GM13977 (cell line): Measurements from ENCODE around the gene UGGT2.

Source experiments
- DNase-seq: peaks from one replicate; pipeline ENCODE4 v3.0.0; 2012; ENCODE audit warnings: low spot score
- in situ Hi-C: fragments of 300-500 bp; cut with MboI; formaldehyde crosslinking; loops from one replicate; pipeline ENCODE4 v1.12.0; 2022; ENCODE audit warnings: low sequenced_read_pairs, low pct_unique_long_range_greater_than_20kb, mixed read lengths, inconsistent platforms; ENCODE audit not compliant: unreplicated experiment
- TF ChIP-seq, protein P1 (sequence below): IDR thresholded peaks from 2 replicates; pipeline ENCODE4 v1.5.1; 2012; ENCODE audit warnings: mild to moderate bottlenecking, control low read depth; ENCODE audit not compliant: insufficient read depth; ENCODE audit errors: extremely low read depth, missing control alignments

UGGT2 gene

DNA sequence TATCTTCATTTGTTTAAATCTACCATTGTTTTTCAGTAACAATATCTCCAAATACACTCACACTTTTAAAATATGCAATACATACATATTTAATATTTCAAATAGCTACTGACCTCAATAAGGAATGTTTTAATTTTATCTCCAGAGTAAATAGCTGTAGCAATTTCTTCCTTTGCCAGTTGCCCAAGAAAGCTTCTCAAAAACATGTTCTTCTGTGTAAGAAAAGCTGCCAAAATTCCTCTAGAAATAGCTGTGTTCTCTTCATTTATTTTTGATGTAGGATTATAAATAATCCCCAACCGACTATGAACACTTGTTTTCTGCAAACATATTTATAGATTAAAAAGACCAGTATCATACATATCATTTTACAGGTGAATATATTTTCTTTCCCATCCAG is 150.5 kb downstream of the UGGT2 start:
- in situ Hi-C loops = no loop called here
- no peak for DNase-seq
- TF ChIP-seq, protein P1, sequence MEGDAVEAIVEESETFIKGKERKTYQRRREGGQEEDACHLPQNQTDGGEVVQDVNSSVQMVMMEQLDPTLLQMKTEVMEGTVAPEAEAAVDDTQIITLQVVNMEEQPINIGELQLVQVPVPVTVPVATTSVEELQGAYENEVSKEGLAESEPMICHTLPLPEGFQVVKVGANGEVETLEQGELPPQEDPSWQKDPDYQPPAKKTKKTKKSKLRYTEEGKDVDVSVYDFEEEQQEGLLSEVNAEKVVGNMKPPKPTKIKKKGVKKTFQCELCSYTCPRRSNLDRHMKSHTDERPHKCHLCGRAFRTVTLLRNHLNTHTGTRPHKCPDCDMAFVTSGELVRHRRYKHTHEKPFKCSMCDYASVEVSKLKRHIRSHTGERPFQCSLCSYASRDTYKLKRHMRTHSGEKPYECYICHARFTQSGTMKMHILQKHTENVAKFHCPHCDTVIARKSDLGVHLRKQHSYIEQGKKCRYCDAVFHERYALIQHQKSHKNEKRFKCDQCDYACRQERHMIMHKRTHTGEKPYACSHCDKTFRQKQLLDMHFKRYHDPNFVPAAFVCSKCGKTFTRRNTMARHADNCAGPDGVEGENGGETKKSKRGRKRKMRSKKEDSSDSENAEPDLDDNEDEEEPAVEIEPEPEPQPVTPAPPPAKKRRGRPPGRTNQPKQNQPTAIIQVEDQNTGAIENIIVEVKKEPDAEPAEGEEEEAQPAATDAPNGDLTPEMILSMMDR = no peak

DNA sequence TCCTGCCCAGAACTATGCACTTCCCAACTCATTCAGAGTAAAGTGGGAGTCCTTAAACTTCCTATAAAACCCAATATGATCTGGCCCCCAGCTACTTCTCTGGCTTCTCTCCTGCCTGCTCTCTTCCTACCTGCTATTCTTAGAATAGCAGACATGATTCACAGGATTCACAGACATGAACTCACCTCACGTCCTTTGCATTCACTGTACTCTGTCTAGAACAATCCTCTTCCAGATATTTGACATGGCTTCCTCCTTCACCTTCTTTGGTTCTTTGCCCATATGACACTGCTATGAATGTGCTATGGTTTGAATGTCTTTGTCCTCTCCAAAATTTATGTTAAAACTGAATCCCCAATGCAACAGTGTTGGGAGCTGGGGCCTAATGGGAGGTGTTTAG is 154.9 kb downstream of the UGGT2 start:
- in situ Hi-C loops = no loop called here
- TF ChIP-seq, protein P1 = no peak
- no peak for DNase-seq

GRCh38 chr13:95896301-95896700 is 156.9 kb downstream of the UGGT2 start:
- TF ChIP-seq, protein P1 = no peak
- DNase-seq = no peak
- in situ Hi-C loops = no loop called here

- DNase-seq = no peak
- TF ChIP-seq, protein P1 = no peak
- in situ Hi-C loops = no loop called here
Observed at GRCh38 chr13:95893861-95894260, 159.3 kb downstream of the UGGT2 start.

DNA sequence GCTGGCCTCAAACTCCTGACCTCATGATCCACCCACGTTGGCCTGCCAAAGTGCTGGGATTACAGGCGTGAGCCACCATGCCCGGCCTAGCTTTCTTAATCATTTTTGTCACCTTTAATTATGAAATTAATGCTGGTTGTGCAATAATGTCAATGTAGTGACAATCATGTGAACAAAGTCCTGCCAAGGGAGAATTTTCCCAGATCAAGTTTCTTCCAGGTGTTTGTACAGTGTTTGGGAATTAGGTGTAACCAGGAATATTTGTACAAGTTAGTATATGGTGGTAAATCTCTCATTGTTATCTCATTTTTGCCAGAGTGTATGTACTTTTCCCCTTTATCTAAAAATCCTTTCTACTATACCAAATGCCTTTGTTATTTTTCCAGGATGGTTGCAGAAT is 171.1 kb downstream of the UGGT2 start:
- TF ChIP-seq, protein P1 = no peak
- DNase-seq = no peak
- in situ Hi-C loops = no loop called here

DNA sequence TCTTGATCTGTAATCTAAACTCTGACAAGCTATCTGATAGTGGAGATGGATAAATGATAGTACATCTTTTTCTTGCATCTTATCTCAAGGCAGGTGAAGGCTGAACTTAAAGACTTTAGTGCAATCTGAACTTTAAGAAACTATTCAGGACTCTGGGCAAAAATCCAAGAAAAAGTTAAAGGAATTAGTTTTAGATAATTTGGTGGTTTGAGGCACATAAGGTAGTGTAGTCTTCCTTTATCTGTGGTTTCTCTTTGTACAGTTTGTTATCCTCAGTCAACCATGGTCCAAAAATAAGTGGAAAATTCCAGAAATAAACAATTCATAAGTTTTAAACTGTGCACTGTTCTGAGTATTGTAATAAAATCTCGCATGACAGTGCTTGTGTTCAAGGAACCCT is 172.9 kb downstream of the UGGT2 start:
- no peak for DNase-seq
- TF ChIP-seq, protein P1 = no peak

DNA sequence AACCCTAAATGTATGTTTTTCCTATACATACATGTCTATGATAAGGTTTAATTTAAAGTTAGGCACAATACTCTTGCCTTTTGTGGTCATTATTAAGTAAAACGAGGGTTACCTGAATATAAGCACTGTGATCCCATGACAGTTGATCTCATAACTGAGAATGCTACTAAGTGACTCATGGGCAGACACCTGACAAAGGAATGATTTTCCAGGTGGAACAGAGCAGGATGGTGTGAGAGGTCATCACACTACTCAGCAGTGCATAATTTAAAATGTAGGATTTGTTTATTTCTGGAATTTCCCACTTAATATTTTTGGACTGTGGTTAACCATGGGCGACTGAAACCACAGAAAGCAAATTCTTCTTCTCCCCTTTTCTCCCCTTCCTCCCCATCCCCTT is 178.9 kb downstream of the UGGT2 start:
- DNase-seq = no peak
- TF ChIP-seq, protein P1 = no peak
- in situ Hi-C loops = no loop called here

More for the DNA sequence above, 172.9 kb downstream of the UGGT2 start:
- in situ Hi-C loops = no loop called here
